HG02852 (cell line): ENCODE measurements around the gene RAB1B.

ENCODE experiments used
- ATAC-seq: cut with Tn5 transposase; IDR thresholded peaks from one replicate; pipeline ENCODE4 v1.9.1; 2021; ENCODE audit warnings: mild to moderate bottlenecking, moderate library complexity; ENCODE audit not compliant: unreplicated experiment

The RAB1B gene

GRCh38 chr11:66282468-66283455, 14.3 kb downstream of the RAB1B start:
- ATAC-seq: peak; percentile 75

GRCh38 chr11:66283461-66284105, 15.1 kb downstream of the RAB1B start:
- ATAC-seq: no peak

- ATAC-seq: no peak
Measured at GRCh38 chr11:66284526-66285078, 16.2 kb downstream of the RAB1B start.

- no peak for ATAC-seq
Measured at GRCh38 chr11:66285250-66285947, 17.0 kb downstream of the RAB1B start.

GRCh38 chr11:66286699-66287098, 18.3 kb downstream of the RAB1B start:
- ATAC-seq: no peak

GRCh38 chr11:66287211-66287888, 18.9 kb downstream of the RAB1B start:
- ATAC-seq: no peak

- no peak for ATAC-seq
Measured at GRCh38 chr11:66287889-66288670, 19.6 kb downstream of the RAB1B start.

GRCh38 chr11:66288671-66289547, 20.5 kb downstream of the RAB1B start, which contains the start of gene YIF1A:
Gene YIF1A (minus strand): TSS chr11:66289143. CDS start chr11:66288985, 158 bp downstream.
- ATAC-seq: peak; percentile 92

GRCh38 chr11:66289548-66290329, 21.3 kb downstream of the RAB1B start:
- peak; percentile 40 for ATAC-seq

- no peak for ATAC-seq
Measured at GRCh38 chr11:66290330-66290621, 21.8 kb downstream of the RAB1B start.

GRCh38 chr11:66291303-66291705, 22.9 kb downstream of the RAB1B start:
- no peak for ATAC-seq

GRCh38 chr11:66291706-66292542, 23.5 kb downstream of the RAB1B start, which contains the start of gene TMEM151A:
Gene TMEM151A (plus strand): TSS chr11:66291894. CDS start chr11:66292014, 120 bp downstream.
- no peak for ATAC-seq

- no peak for ATAC-seq
Measured at GRCh38 chr11:66292543-66293332, 24.3 kb downstream of the RAB1B start.

- ATAC-seq: no peak
Measured at GRCh38 chr11:66293352-66293751, 24.9 kb downstream of the RAB1B start.

- no peak for ATAC-seq
Measured at GRCh38 chr11:66293777-66294625, 25.6 kb downstream of the RAB1B start.
